Stimulated activated CD8-positive, alpha-beta memory T cell treated with anti-CD3 and anti-CD28 coated beads, Interleukin-4, amount 100 ng/mL, for 1 hour (primary cell): Measurements from ENCODE around the gene RBMS3.

Source experiments
- DNase-seq, 2 donors: peaks; one replicate each; pipeline ENCODE4 v3.0.0-alpha.2; 2020; ENCODE audit warnings: low read depth in 2 of 2, low spot score in 1 of 2

RBMS3 gene

GRCh38 chr3:29608414-29609327 is 327.8 kb downstream of the RBMS3 start:
- DNase-seq: no peak

GRCh38 chr3:29609328-29609811 is 328.5 kb downstream of the RBMS3 start:
- DNase-seq: no peak

- DNase-seq: no peak
Measured at GRCh38 chr3:29610781-29611180, 329.9 kb downstream of the RBMS3 start.

- no peak for DNase-seq
Measured at GRCh38 chr3:29611252-29611651, 330.4 kb downstream of the RBMS3 start.

- no peak for DNase-seq
Measured at GRCh38 chr3:29612536-29612935, 331.7 kb downstream of the RBMS3 start.

GRCh38 chr3:29614954-29615353 is 334.1 kb downstream of the RBMS3 start:
- no peak for DNase-seq

GRCh38 chr3:29618395-29619282 is 337.8 kb downstream of the RBMS3 start:
- DNase-seq: no peak

- no peak for DNase-seq
Measured at GRCh38 chr3:29619676-29620075, 338.8 kb downstream of the RBMS3 start.

- no peak for DNase-seq
Measured at GRCh38 chr3:29627136-29628117, 346.6 kb downstream of the RBMS3 start.

- DNase-seq: no peak
Measured at GRCh38 chr3:29628795-29629194, 347.9 kb downstream of the RBMS3 start.

- no peak for DNase-seq
Measured at GRCh38 chr3:29635888-29636287, 355.0 kb downstream of the RBMS3 start.

- DNase-seq: no peak
Measured at GRCh38 chr3:29637068-29637467, 356.2 kb downstream of the RBMS3 start.

- DNase-seq: no peak
Measured at GRCh38 chr3:29639578-29640290, 358.9 kb downstream of the RBMS3 start.

- DNase-seq: no peak
Measured at GRCh38 chr3:29642393-29643033, 361.6 kb downstream of the RBMS3 start.

- no peak for DNase-seq
Measured at GRCh38 chr3:29643034-29643425, 362.2 kb downstream of the RBMS3 start.

GRCh38 chr3:29644261-29644660 is 363.4 kb downstream of the RBMS3 start:
- no peak for DNase-seq

- DNase-seq: no peak
Measured at GRCh38 chr3:29644956-29645636, 364.2 kb downstream of the RBMS3 start.

- DNase-seq: no peak
Measured at GRCh38 chr3:29646043-29646442, 365.2 kb downstream of the RBMS3 start.
